ENCODE data around the gene HECW1. TPM values are rescaled to one million over a fixed set of nuclear protein-coding genes. Genes with fewer than 3 reads are reported as not detected.

Gene HECW1
- total RNA-seq, 2 experiments from 2014 or later, result not detected

- ATAC-seq, result no peak
- Mint-ChIP-seq H3K4me1 (ENCODE audit: low read depth) (no peaks in the 10 kb centered on the region), H3K4me3 (no peak overlapping the region), H3K9me3 (no peaks in the 10 kb centered on the region), H3K36me3 (ENCODE audit: low read depth) (no peaks in the 10 kb centered on the region), H3K27ac (no peak overlapping the region), H3K27me3 (no peaks in the 10 kb centered on the region)
- POLR2A ChIA-PET, result no interaction called here
- no peak for TF ChIP-seq CTCF (IDR thresholded peaks at IDR 0.05)
- no peak for DNase-seq
- intact Hi-C loops (cut with micrococcal nuclease), result no loop called here
- CTCF ChIA-PET, result interaction anchor here (1.0 to 4.0 kb wide), 6 partner anchors 13 to 383 kb away, joined by 3 to 31 read pairs (median 4); partner anchors contain the start of genes COA1 and STK17A
Measured at GRCh38 chr7:43456200-43456599, 343.8 kb downstream of the HECW1 start.

- CTCF ChIA-PET, result interaction anchor here (2.5 kb wide), 1 partner anchor 19 kb away, joined by 6 read pairs; no protein-coding TSS in a partner anchor
- intact Hi-C loops (cut with micrococcal nuclease), result no loop called here
- no peak for TF ChIP-seq CTCF (IDR thresholded peaks at IDR 0.05)
- ATAC-seq, result no peak
- no peak overlapping the region for H3K4me3 Mint-ChIP-seq
- H3K36me3 Mint-ChIP-seq (ENCODE audit: low read depth), result no peaks in the 10 kb centered on the region
- POLR2A ChIA-PET, result interaction anchor here (1.4 kb wide), 1 partner anchor 124 kb away, joined by 3 read pairs; the partner anchor contains the start of gene STK17A
- no peak for DNase-seq
- no peak overlapping the region for H3K27ac Mint-ChIP-seq
- H3K4me1 Mint-ChIP-seq (ENCODE audit: low read depth), result no peaks in the 10 kb centered on the region
- H3K9me3 Mint-ChIP-seq, result no peaks in the 10 kb centered on the region
- H3K27me3 Mint-ChIP-seq, result peaks cover 2% of the 10 kb centered on the region
Measured at GRCh38 chr7:43458330-43459018, 346.0 kb downstream of the HECW1 start.

GRCh38 chr7:43459019-43459337 lies 346.5 kb downstream of the HECW1 start:
- ChIA-PET POLR2A (no interaction called here), CTCF (interaction anchor here (0.6 to 2.5 kb wide), 2 partner anchors 19 to 524 kb away, joined by 3 to 6 read pairs; no protein-coding TSS in a partner anchor)
- H3K4me1 Mint-ChIP-seq (ENCODE audit: low read depth), result no peaks in the 10 kb centered on the region

GRCh38 chr7:43460733-43461348 lies 348.4 kb downstream of the HECW1 start:
- ChIA-PET CTCF (interaction anchor here (0.7 to 1.1 kb wide), 2 partner anchors 49 to 472 kb away, joined by 3 read pairs; no protein-coding TSS in a partner anchor), POLR2A (interaction anchor here (0.5 kb wide), 1 partner anchor 223 kb away, joined by 3 read pairs; no protein-coding TSS in a partner anchor)
- TF ChIP-seq CTCF (IDR thresholded peaks at IDR 0.05), result no peak
- H3K4me1 Mint-ChIP-seq (ENCODE audit: low read depth), result no peaks in the 10 kb centered on the region
- no peak overlapping the region for H3K27ac Mint-ChIP-seq
- H3K9me3 Mint-ChIP-seq, result no peaks in the 10 kb centered on the region
- intact Hi-C loops (cut with micrococcal nuclease), result no loop called here
- H3K36me3 Mint-ChIP-seq (ENCODE audit: low read depth), result no peaks in the 10 kb centered on the region
- no peak overlapping the region for H3K4me3 Mint-ChIP-seq
- ATAC-seq (no peak), DNase-seq (no peak)
- peaks cover 2% of the 10 kb centered on the region for H3K27me3 Mint-ChIP-seq

More at GRCh38 chr7:43459019-43459337, 346.5 kb downstream of the HECW1 start:
- Mint-ChIP-seq H3K9me3 (no peaks in the 10 kb centered on the region), H3K36me3 (ENCODE audit: low read depth) (no peaks in the 10 kb centered on the region), H3K27me3 (peaks cover 2% of the 10 kb centered on the region), H3K27ac (no peak overlapping the region), H3K4me3 (no peak overlapping the region)
- ATAC-seq (no peak), DNase-seq (no peak)
- intact Hi-C loops (cut with micrococcal nuclease), result no loop called here
- no peak for TF ChIP-seq CTCF (IDR thresholded peaks at IDR 0.05)

Measured in activated CD8-positive, alpha-beta T cell treated with anti-CD3 and anti-CD28 coated beads for 36 hours (primary cell).